Neutrophil (primary cell): Measurements from ENCODE around the gene TEDC2.

Source experiments
- H3K27ac ChIP-seq: fragments of 200-600 bp; sonication (generic); 2 replicates; pipeline ENCODE4 v1.5.1; 2016; ENCODE audit warnings: mild to moderate bottlenecking, moderate library complexity
- H3K27me3 ChIP-seq: fragments of 200-600 bp; sonication (generic); 2 replicates; pipeline ENCODE4 v1.6.0; 2016; ENCODE audit warnings: mild to moderate bottlenecking
- H3K36me3 ChIP-seq: fragments of 200-600 bp; sonication (generic); 2 replicates; pipeline ENCODE4 v1.5.1; 2017
- H3K4me1 ChIP-seq, 2 experiments: fragments of 200-600 bp in 1 of 2; sonication (generic) in 1 of 2; 1 replicate in 1 of 2; 2 replicates in 1 of 2; pipeline versions ENCODE4 v1.5.1 to v1.6.1; 2013 to 2016; ENCODE audit warnings: low read depth in 1 of 2, low read length in 1 of 2, mild to moderate bottlenecking in 1 of 2, moderate library complexity in 1 of 2; ENCODE audit not compliant: control insufficient read depth in 1 of 2, insufficient read depth in 1 of 2
- H3K4me3 ChIP-seq, 2 experiments: fragments of 200-600 bp in 1 of 2; sonication (generic) in 1 of 2; 1 replicate in 1 of 2; 2 replicates in 1 of 2; pipeline ENCODE4 v1.5.1; 2013 to 2016; ENCODE audit warnings: low read depth in 1 of 2, low read length in 1 of 2, mild to moderate bottlenecking in 1 of 2, moderate library complexity in 1 of 2
- H3K9me3 ChIP-seq: fragments of 200-600 bp; sonication (generic); 2 replicates; pipeline ENCODE4 v1.5.1; 2016
- CTCF ChIP-seq: fragments of 200-600 bp; sonication (generic); IDR thresholded peaks from 2 replicates; pipeline ENCODE4 v1.5.1; 2016; ENCODE audit warnings: antibody characterized with exemption

TEDC2 gene

GRCh38 chr16:2465653-2466415, 5.9 kb downstream of the TEDC2 start:
- H3K4me1 ChIP-seq, result peaks cover 4 to 14% of the 10 kb centered on the region in 2 experiments
- H3K9me3 ChIP-seq, result no peaks in the 10 kb centered on the region
- H3K27me3 ChIP-seq, result peaks cover 56% of the 10 kb centered on the region
- no peak overlapping the region for H3K27ac ChIP-seq
- TF ChIP-seq CTCF, result no peak
- H3K4me3 ChIP-seq, result no peak overlapping the region
- no peaks in the 10 kb centered on the region for H3K36me3 ChIP-seq

GRCh38 chr16:2466667-2467527, 7.0 kb downstream of the TEDC2 start:
- peaks cover 4 to 23% of the 10 kb centered on the region in 2 experiments for H3K4me1 ChIP-seq
- no peak for TF ChIP-seq CTCF
- no peaks in the 10 kb centered on the region for H3K9me3 ChIP-seq
- H3K4me3 ChIP-seq, result no peak overlapping the region
- H3K27ac ChIP-seq, result no peak overlapping the region
- peaks cover 67% of the 10 kb centered on the region for H3K27me3 ChIP-seq
- H3K36me3 ChIP-seq, result no peaks in the 10 kb centered on the region

GRCh38 chr16:2467528-2468232, 7.8 kb downstream of the TEDC2 start:
- Histone ChIP-seq H3K9me3 (no peaks in the 10 kb centered on the region), H3K27ac (no peak overlapping the region), H3K4me1 (peaks cover 4 to 23% of the 10 kb centered on the region in 2 experiments), H3K36me3 (no peaks in the 10 kb centered on the region), H3K27me3 (peaks cover 74% of the 10 kb centered on the region), H3K4me3 (no peak overlapping the region)
- no peak for TF ChIP-seq CTCF

- Histone ChIP-seq H3K4me3 (no peak overlapping the region), H3K36me3 (no peaks in the 10 kb centered on the region), H3K9me3 (no peaks in the 10 kb centered on the region), H3K4me1 (peaks cover 8 to 25% of the 10 kb centered on the region in 2 experiments), H3K27ac (no peak overlapping the region), H3K27me3 (peaks cover 80% of the 10 kb centered on the region)
- no peak for TF ChIP-seq CTCF
These were observed 8.4 kb downstream of the TEDC2 start for GRCh38 chr16:2468233-2468724.

GRCh38 chr16:2468725-2469398, 9.0 kb downstream of the TEDC2 start:
- H3K9me3 ChIP-seq, result no peaks in the 10 kb centered on the region

More at GRCh38 chr16:2468725-2469398, 9.0 kb downstream of the TEDC2 start:
- H3K4me1 ChIP-seq, result peaks cover 12 to 30% of the 10 kb centered on the region in 2 experiments
- peaks cover 86% of the 10 kb centered on the region for H3K27me3 ChIP-seq
- no peak for TF ChIP-seq CTCF
- no peaks in the 10 kb centered on the region for H3K36me3 ChIP-seq
- no peak overlapping the region for H3K4me3 ChIP-seq
- H3K27ac ChIP-seq, result no peak overlapping the region
